Skeletal muscle tissue (tissue), 4 donors: Measurements from ENCODE around the gene KMT2B. TPM values are rescaled to one million over a fixed set of nuclear protein-coding genes. Genes with fewer than 3 reads are reported as not detected.

Experiments used
- H3K27ac ChIP-seq: one replicate; pipeline ENCODE4 v1.7.0; 2013; ENCODE audit warnings: mild to moderate bottlenecking, low read depth, low read length, inconsistent platforms
- H3K27me3 ChIP-seq, 3 donors: one replicate each; pipeline ENCODE4 v1.7.0; 2013; ENCODE audit warnings: low read length in 3 of 3; ENCODE audit not compliant: control insufficient read depth in 3 of 3, insufficient read depth in 3 of 3
- H3K36me3 ChIP-seq, 3 donors: one replicate each; pipeline ENCODE4 v1.7.0; 2013; ENCODE audit warnings: low read length in 3 of 3; ENCODE audit not compliant: control insufficient read depth in 3 of 3, insufficient read depth in 3 of 3
- H3K4me1 ChIP-seq, 3 donors: one replicate each; pipeline ENCODE4 v1.7.0; 2013; ENCODE audit warnings: low read length in 3 of 3, mild to moderate bottlenecking in 3 of 3; ENCODE audit not compliant: control insufficient read depth in 3 of 3, insufficient read depth in 3 of 3
- H3K4me3 ChIP-seq, 3 donors: one replicate each; pipeline ENCODE4 v1.7.0; 2013; ENCODE audit warnings: low read length in 3 of 3
- H3K9ac ChIP-seq, 3 donors: one replicate each; pipeline ENCODE4 v1.7.0; 2013; ENCODE audit warnings: low read length in 3 of 3, mild to moderate bottlenecking in 3 of 3, moderate library complexity in 2 of 3, low read depth in 1 of 3
- H3K9me3 ChIP-seq, 3 donors: one replicate each; pipeline ENCODE4 v1.7.0; 2013; ENCODE audit warnings: low read length in 3 of 3; ENCODE audit not compliant: control insufficient read depth in 3 of 3
- total RNA-seq: library from RNA; depleted of rRNA; stranded (reverse); fragments of >200 nt; gene quantifications from one replicate; pipeline ENCODE4 v1.2.3, GENCODE V29; 2014
- donor health status: Osteomylitis.

KMT2B gene
- total RNA-seq, 1 donor from 2014 or later, result 5.7 TPM

GRCh38 chr19:35787227-35787799, 69.5 kb downstream of the KMT2B start:
- Histone ChIP-seq H3K4me3 (no peak overlapping the region), H3K9me3 (no peaks in the 10 kb centered on the region), H3K4me1 (no peaks in the 10 kb centered on the region), H3K27ac (no peak overlapping the region), H3K36me3 (peaks cover under 1 to 5% (median 2%) of the 10 kb centered on the region in 3 donors), H3K9ac (no peak overlapping the region), H3K27me3 (no peaks in the 10 kb centered on the region)

Other genes starting within 250 kb of the KMT2B start
- gene KRTDAP, start 227.5 kb upstream of the KMT2B start, total RNA-seq, result not detected
- gene DMKN, start 204.4 kb upstream of the KMT2B start, total RNA-seq, result not detected
- gene SBSN, start 189.7 kb upstream of the KMT2B start, total RNA-seq, result not detected
- not detected for gene GAPDHS, start 184.5 kb upstream of the KMT2B start, total RNA-seq
- 55.3 TPM for gene TMEM147, start 172.4 kb upstream of the KMT2B start, total RNA-seq
- gene ATP4A, start 154.3 kb upstream of the KMT2B start, total RNA-seq, result not detected
- gene PMIS2, start 131.8 kb upstream of the KMT2B start, total RNA-seq, result not detected
- 5.7 TPM for gene HAUS5, start 105.3 kb upstream of the KMT2B start, total RNA-seq
- gene RBM42, start 89.0 kb upstream of the KMT2B start, total RNA-seq, result 20.9 TPM
- 2.1 TPM for gene ETV2, start 76.3 kb upstream of the KMT2B start, total RNA-seq
- 368 TPM for gene COX6B1, start 69.7 kb upstream of the KMT2B start, total RNA-seq
- not detected for gene UPK1A, start 51.5 kb upstream of the KMT2B start, total RNA-seq
- gene ZBTB32, start 13.4 kb upstream of the KMT2B start, total RNA-seq, result not detected
- gene IGFLR1, start 24.4 kb downstream of the KMT2B start, total RNA-seq, result 3.1 TPM
- gene U2AF1L4, start 27.4 kb downstream of the KMT2B start, total RNA-seq, result 3.7 TPM
- gene PSENEN, start 27.6 kb downstream of the KMT2B start, total RNA-seq, result 7.8 TPM
- 3.1 TPM for gene LIN37, start 30.6 kb downstream of the KMT2B start, total RNA-seq
- 52.7 TPM for gene HSPB6, start 39.0 kb downstream of the KMT2B start, total RNA-seq
- gene PROSER3, start 40.2 kb downstream of the KMT2B start, total RNA-seq, result 1.0 TPM
- gene ARHGAP33, start 57.6 kb downstream of the KMT2B start, total RNA-seq, result 1.0 TPM
- gene PRODH2, start 94.8 kb downstream of the KMT2B start, total RNA-seq, result not detected
- gene NPHS1, start 134.5 kb downstream of the KMT2B start, total RNA-seq, result under 0.01 TPM
- not detected for gene KIRREL2, start 138.9 kb downstream of the KMT2B start, total RNA-seq
- gene APLP1, start 150.6 kb downstream of the KMT2B start, total RNA-seq, result 2.1 TPM
- 3.7 TPM for gene NFKBID, start 182.5 kb downstream of the KMT2B start, total RNA-seq
- 1.6 TPM for gene HCST, start 184.5 kb downstream of the KMT2B start, total RNA-seq
- 9.9 TPM for gene TYROBP, start 190.3 kb downstream of the KMT2B start, total RNA-seq
- gene LRFN3, start 218.4 kb downstream of the KMT2B start, total RNA-seq, result 0.52 TPM